Uterus (tissue), 4 donors: ENCODE results near the gene DEDD2. TPM values are rescaled to one million over a fixed set of nuclear protein-coding genes. Genes with fewer than 3 reads are reported as not detected.
A peak's percentile ranks its signal among the peaks of the same experiment; 100 is the strongest.

Experiments
- DNase-seq, 2 donors: peaks; one replicate each; pipeline ENCODE4 v3.0.0-alpha.2; 2019 to 2020
- H3K27ac ChIP-seq, 2 donors: fragments of 200-600 bp; sonication (generic); 1 replicate in 1 of 2; 2 replicates in 1 of 2; pipeline ENCODE4 v1.5.1; 2016 to 2018
- H3K27me3 ChIP-seq, 2 donors: fragments of 200-600 bp; sonication (generic); one replicate each; pipeline ENCODE4 v1.5.1; 2018 to 2019; ENCODE audit warnings: control low read depth in 1 of 2
- H3K36me3 ChIP-seq, 2 donors: fragments of 200-600 bp; sonication (generic); one replicate each; pipeline ENCODE4 v1.5.1; 2019; ENCODE audit warnings: control low read depth in 1 of 2
- H3K4me1 ChIP-seq, 2 donors: fragments of 200-600 bp; sonication (generic); one replicate each; pipeline ENCODE4 v1.5.1; 2018 to 2019; ENCODE audit warnings: control low read depth in 1 of 2
- H3K4me3 ChIP-seq, 2 donors: fragments of 200-600 bp; sonication (generic); 1 replicate in 1 of 2; 2 replicates in 1 of 2; pipeline ENCODE4 v1.5.1; 2018 to 2019; ENCODE audit warnings: mild to moderate bottlenecking in 1 of 2
- H3K9me3 ChIP-seq, 2 donors: fragments of 200-600 bp; sonication (generic); one replicate each; pipeline ENCODE4 v1.5.1; 2019; ENCODE audit warnings: control low read depth in 1 of 2
- CTCF ChIP-seq, 4 experiments: fragments of 200-600 bp in 2 of 4; fragments of 450-650 bp in 2 of 4; sonication (generic) in 2 of 4; IDR thresholded peaks; one replicate each; pipeline ENCODE4 v1.5.1; 2016 to 2019; ENCODE audit warnings: antibody characterized with exemption in 4 of 4, mild to moderate bottlenecking in 2 of 4, moderate library complexity in 1 of 4
- POLR2A ChIP-seq, 2 donors: fragments of 450-650 bp; IDR thresholded peaks; one replicate each; pipeline ENCODE4 v1.6.1; 2016; ENCODE audit warnings: antibody characterized with exemption in 2 of 2, mild to moderate bottlenecking in 1 of 2, moderate library complexity in 1 of 2
- intact Hi-C: fragments of 100-400 bp; cut with DNase I; formaldehyde crosslinking; loops from one replicate; pipeline ENCODE4 v1.15.1; 2023; ENCODE audit warnings: low total_unique reads
- total RNA-seq, 4 donors: library from RNA; depleted of rRNA in 3 of 4; stranded (reverse); fragments of >200 nt in 3 of 4; gene quantifications; one replicate each; pipeline versions ENCODE4 v1.1.0 to v1.2.4, GENCODE V29; 2014 to 2023
- donor health status: DM: yes; HTN: yes; CAD: no.

DEDD2 gene
- total RNA-seq, 4 donors from 2014 or later = 8.2 to 127 (median 23.0) TPM

GRCh38 chr19:42191330-42191729 is 26.1 kb downstream of the DEDD2 start:
- no peaks in the 10 kb centered on the region for H3K36me3 ChIP-seq
- H3K27me3 ChIP-seq = no peaks in the 10 kb centered on the region
- H3K9me3 ChIP-seq = no peaks in the 10 kb centered on the region
- TF ChIP-seq CTCF (IDR thresholded peaks at IDR 0.05) (no peak), POLR2A (IDR thresholded peaks at IDR 0.05) (no peak)
- H3K4me3 ChIP-seq = no peak overlapping the region
- intact Hi-C loops = no loop called here
- H3K27ac ChIP-seq = no peak overlapping the region
- H3K4me1 ChIP-seq = no peaks in the 10 kb centered on the region
- DNase-seq = no peak

GRCh38 chr19:42189133-42189532 is 28.3 kb downstream of the DEDD2 start:
- no peaks in the 10 kb centered on the region for H3K27me3 ChIP-seq
- TF ChIP-seq POLR2A (IDR thresholded peaks at IDR 0.05) = no peak
- TF ChIP-seq CTCF (IDR thresholded peaks at IDR 0.05) = no peak
- intact Hi-C loops = no loop called here

GRCh38 chr19:42188665-42189064 is 28.8 kb downstream of the DEDD2 start:
- DNase-seq = no peak
- no peak for TF ChIP-seq CTCF (IDR thresholded peaks at IDR 0.05)
- TF ChIP-seq POLR2A (IDR thresholded peaks at IDR 0.05) = no peak
- intact Hi-C loops = no loop called here
- Histone ChIP-seq H3K4me3 (no peak overlapping the region), H3K36me3 (no peaks in the 10 kb centered on the region), H3K27ac (no peak overlapping the region), H3K27me3 (no peaks in the 10 kb centered on the region), H3K4me1 (no peaks in the 10 kb centered on the region), H3K9me3 (no peaks in the 10 kb centered on the region)

More at GRCh38 chr19:42189133-42189532, 28.3 kb downstream of the DEDD2 start:
- H3K4me1 ChIP-seq = no peaks in the 10 kb centered on the region
- no peaks in the 10 kb centered on the region for H3K9me3 ChIP-seq
- no peak overlapping the region for H3K27ac ChIP-seq
- no peak overlapping the region for H3K4me3 ChIP-seq
- no peak for DNase-seq
- H3K36me3 ChIP-seq = no peaks in the 10 kb centered on the region

- H3K9me3 ChIP-seq = no peaks in the 10 kb centered on the region
- no peaks in the 10 kb centered on the region for H3K36me3 ChIP-seq
- H3K4me1 ChIP-seq = no peaks in the 10 kb centered on the region
- peaks cover 0 to 7% of the 10 kb centered on the region in 2 donors for H3K27me3 ChIP-seq
- intact Hi-C loops = no loop called here
- DNase-seq = no peak
- no peak overlapping the region for H3K27ac ChIP-seq
- TF ChIP-seq POLR2A (IDR thresholded peaks at IDR 0.05) (no peak), CTCF (IDR thresholded peaks at IDR 0.05) (no peak)
- H3K4me3 ChIP-seq = no peak overlapping the region
These were observed 32.2 kb downstream of the DEDD2 start for GRCh38 chr19:42185277-42185676.

- DNase-seq = peak; percentile 45 to 61
- Histone ChIP-seq H3K4me1 (no peaks in the 10 kb centered on the region), H3K27me3 (peaks cover 0 to 13% of the 10 kb centered on the region in 2 donors), H3K4me3 (no peak overlapping the region), H3K9me3 (no peaks in the 10 kb centered on the region), H3K27ac (no peak overlapping the region), H3K36me3 (no peaks in the 10 kb centered on the region)
- intact Hi-C loops = no loop called here
- TF ChIP-seq CTCF (IDR thresholded peaks at IDR 0.05) (peak; percentile 62 to 78 (median 74)), POLR2A (IDR thresholded peaks at IDR 0.05) (no peak)
These were observed 33.0 kb downstream of the DEDD2 start for GRCh38 chr19:42184401-42184861.
